HepG2 (cell line): ENCODE measurements around the gene INPP5K. TPM values are rescaled to one million over a fixed set of nuclear protein-coding genes. Genes with fewer than 3 reads are reported as not detected.

Experiments used
- ARID3A ChIP-seq: IDR thresholded peaks from 2 replicates; pipeline ENCODE4 v1.6.1; 2012; ENCODE audit warnings: low read depth, low read length, improper control_type of control experiment
- GATAD2A ChIP-seq: IDR thresholded peaks from 2 replicates; pipeline ENCODE4 v1.6.1; 2016
- MAF1 ChIP-seq: sonication (generic); formaldehyde crosslinking; IDR thresholded peaks from 2 replicates; pipeline ENCODE4 v1.5.0; 2020; ENCODE audit warnings: missing genetic modification reagents, borderline replicate concordance
- MEIS1 ChIP-seq: sonication (generic); formaldehyde crosslinking; IDR thresholded peaks from 2 replicates; pipeline ENCODE4 v1.9.0; 2021; ENCODE audit warnings: mild to moderate bottlenecking, missing genetic modification reagents, moderate library complexity, borderline replicate concordance
- NFATC3 ChIP-seq: sonication (generic); formaldehyde crosslinking; IDR thresholded peaks from 2 replicates; pipeline ENCODE4 v1.5.1; 2020; ENCODE audit warnings: mild to moderate bottlenecking, missing genetic modification reagents
- SP4 ChIP-seq: sonication (generic); formaldehyde crosslinking; IDR thresholded peaks from 2 replicates; pipeline ENCODE4 v1.8.1; 2023; ENCODE audit warnings: mild to moderate bottlenecking, missing genetic modification reagents
- TRAFD1 ChIP-seq: sonication (generic); formaldehyde crosslinking; IDR thresholded peaks from 2 replicates; pipeline ENCODE4 v1.5.1; 2020; ENCODE audit warnings: missing genetic modification reagents, mild to moderate bottlenecking, borderline replicate concordance
- TRIM24 ChIP-seq: sonication (generic); formaldehyde crosslinking; IDR thresholded peaks from 2 replicates; pipeline ENCODE4 v1.8.0; 2022; ENCODE audit warnings: mild to moderate bottlenecking, missing genetic modification reagents
- UBTF ChIP-seq: sonication (generic); formaldehyde crosslinking; IDR thresholded peaks from 2 replicates; pipeline ENCODE4 v1.4.0; 2020; ENCODE audit warnings: mild to moderate bottlenecking, missing genetic modification reagents
- ZFY ChIP-seq: sonication (generic); formaldehyde crosslinking; IDR thresholded peaks from 2 replicates; pipeline ENCODE4 v1.4.0; 2020; ENCODE audit warnings: missing genetic modification reagents
- ZNF615 ChIP-seq: sonication (generic); formaldehyde crosslinking; IDR thresholded peaks from 2 replicates; pipeline ENCODE4 v1.5.0; 2020; ENCODE audit warnings: mild to moderate bottlenecking, missing genetic modification reagents, borderline replicate concordance
- ZNF713 ChIP-seq: sonication (generic); formaldehyde crosslinking; IDR thresholded peaks from 2 replicates; pipeline ENCODE4 v1.4.0; 2020; ENCODE audit warnings: mild to moderate bottlenecking, missing genetic modification reagents
- ZNF766 ChIP-seq: sonication (generic); formaldehyde crosslinking; IDR thresholded peaks from 2 replicates; pipeline ENCODE4 v1.5.0; 2020; ENCODE audit warnings: missing genetic modification reagents, borderline replicate concordance
- polyA plus RNA-seq, 8 experiments: library from polyadenylated mRNA; depleted of rRNA in 3 of 8; stranded (reverse) in 7 of 8; unstranded in 1 of 8; fragments of >200 nt; fragmentation: Illumina TruSeq in 4 of 8; extraction: Trizol in 4 of 8; gene quantifications; 2 replicates each; pipeline versions ENCODE4 v1.2.1 to v1.2.3, GENCODE V29; 2011 to 2016; ENCODE audit warnings: low read depth in 4 of 8, missing spikeins in 1 of 8, mixed read lengths in 1 of 8; ENCODE audit not compliant: insufficient read depth in 1 of 8
- total RNA-seq, 5 experiments: library from RNA; depleted of rRNA; stranded (reverse); fragments of >200 nt; fragmentation: Illumina TruSeq; extraction: Trizol; gene quantifications; 2 replicates each; pipeline ENCODE4 v1.2.3, GENCODE V29; 2016; ENCODE audit warnings: low read depth in 1 of 5
- TF ChIP-seq, protein P1 (sequence below): sonication (generic); formaldehyde crosslinking; IDR thresholded peaks from 2 replicates; pipeline ENCODE4 v1.8.0; 2022; ENCODE audit warnings: mild to moderate bottlenecking, missing genetic modification reagents; ENCODE audit not compliant: insufficient replicate concordance
- TF ChIP-seq, protein P2 (sequence below): IDR thresholded peaks from 2 replicates; pipeline ENCODE4 v1.6.1; 2016; ENCODE audit warnings: low read depth, borderline replicate concordance
- TF ChIP-seq, protein P3 (sequence below): sonication (generic); formaldehyde crosslinking; IDR thresholded peaks from 2 replicates; pipeline ENCODE4 v1.5.1; 2020; ENCODE audit warnings: missing genetic modification reagents, mild to moderate bottlenecking, borderline replicate concordance
- TF ChIP-seq, protein P4 (sequence below): sonication (generic); formaldehyde crosslinking; IDR thresholded peaks from 2 replicates; pipeline ENCODE4 v1.8.0; 2022; ENCODE audit warnings: missing genetic modification reagents, mild to moderate bottlenecking, inconsistent platforms, borderline replicate concordance

The INPP5K gene
- total and polyA plus RNA-seq, 2 of the 13 experiments (the other 11 are each of a cell fraction or from before 2014, with no cell fraction given): 4.8 to 9.6 TPM

GRCh38 chr17:1490643-1491442 lies 25.6 kb downstream of the INPP5K start (continued):
- TF ChIP-seq UBTF (CRISPR knock-in tag): peak; percentile 58; the same call in 1 of the 2 replicates
- TF ChIP-seq, protein P1, sequence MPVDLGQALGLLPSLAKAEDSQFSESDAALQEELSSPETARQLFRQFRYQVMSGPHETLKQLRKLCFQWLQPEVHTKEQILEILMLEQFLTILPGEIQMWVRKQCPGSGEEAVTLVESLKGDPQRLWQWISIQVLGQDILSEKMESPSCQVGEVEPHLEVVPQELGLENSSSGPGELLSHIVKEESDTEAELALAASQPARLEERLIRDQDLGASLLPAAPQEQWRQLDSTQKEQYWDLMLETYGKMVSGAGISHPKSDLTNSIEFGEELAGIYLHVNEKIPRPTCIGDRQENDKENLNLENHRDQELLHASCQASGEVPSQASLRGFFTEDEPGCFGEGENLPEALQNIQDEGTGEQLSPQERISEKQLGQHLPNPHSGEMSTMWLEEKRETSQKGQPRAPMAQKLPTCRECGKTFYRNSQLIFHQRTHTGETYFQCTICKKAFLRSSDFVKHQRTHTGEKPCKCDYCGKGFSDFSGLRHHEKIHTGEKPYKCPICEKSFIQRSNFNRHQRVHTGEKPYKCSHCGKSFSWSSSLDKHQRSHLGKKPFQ (CRISPR knock-in tag): no peak
- no peak for TF ChIP-seq MEIS1 (CRISPR knock-in tag)
- no peak for TF ChIP-seq ZNF615 (CRISPR knock-in tag)
- TF ChIP-seq, protein P2, sequence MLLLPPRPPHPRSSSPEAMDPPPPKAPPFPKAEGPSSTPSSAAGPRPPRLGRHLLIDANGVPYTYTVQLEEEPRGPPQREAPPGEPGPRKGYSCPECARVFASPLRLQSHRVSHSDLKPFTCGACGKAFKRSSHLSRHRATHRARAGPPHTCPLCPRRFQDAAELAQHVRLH (CRISPR knock-in tag): 0 out of 2 replicates have a peak, but pooled peaks have one; percentile 22
- no peak for TF ChIP-seq ARID3A
- TF ChIP-seq TRIM24 (CRISPR knock-in tag): no peak
- peak; percentile 73 for TF ChIP-seq SP4 (CRISPR knock-in tag)
- TF ChIP-seq MAF1 (CRISPR knock-in tag): no peak
- TF ChIP-seq ZFY (CRISPR knock-in tag): peak; percentile 56; the same call in 1 of the 2 replicates
- no peak for TF ChIP-seq ZNF713 (CRISPR knock-in tag)
- TF ChIP-seq NFATC3: no peak
- TF ChIP-seq ZNF766 (CRISPR knock-in tag): no peak
- TF ChIP-seq, protein P3, sequence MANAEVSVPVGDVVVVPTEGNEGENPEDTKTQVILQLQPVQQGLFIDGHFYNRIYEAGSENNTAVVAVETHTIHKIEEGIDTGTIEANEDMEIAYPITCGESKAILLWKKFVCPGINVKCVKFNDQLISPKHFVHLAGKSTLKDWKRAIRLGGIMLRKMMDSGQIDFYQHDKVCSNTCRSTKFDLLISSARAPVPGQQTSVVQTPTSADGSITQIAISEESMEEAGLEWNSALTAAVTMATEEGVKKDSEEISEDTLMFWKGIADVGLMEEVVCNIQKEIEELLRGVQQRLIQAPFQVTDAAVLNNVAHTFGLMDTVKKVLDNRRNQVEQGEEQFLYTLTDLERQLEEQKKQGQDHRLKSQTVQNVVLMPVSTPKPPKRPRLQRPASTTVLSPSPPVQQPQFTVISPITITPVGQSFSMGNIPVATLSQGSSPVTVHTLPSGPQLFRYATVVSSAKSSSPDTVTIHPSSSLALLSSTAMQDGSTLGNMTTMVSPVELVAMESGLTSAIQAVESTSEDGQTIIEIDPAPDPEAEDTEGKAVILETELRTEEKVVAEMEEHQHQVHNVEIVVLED (CRISPR knock-in tag): peak; percentile 61; the same call in 1 of the 2 replicates
- TF ChIP-seq, protein P4, sequence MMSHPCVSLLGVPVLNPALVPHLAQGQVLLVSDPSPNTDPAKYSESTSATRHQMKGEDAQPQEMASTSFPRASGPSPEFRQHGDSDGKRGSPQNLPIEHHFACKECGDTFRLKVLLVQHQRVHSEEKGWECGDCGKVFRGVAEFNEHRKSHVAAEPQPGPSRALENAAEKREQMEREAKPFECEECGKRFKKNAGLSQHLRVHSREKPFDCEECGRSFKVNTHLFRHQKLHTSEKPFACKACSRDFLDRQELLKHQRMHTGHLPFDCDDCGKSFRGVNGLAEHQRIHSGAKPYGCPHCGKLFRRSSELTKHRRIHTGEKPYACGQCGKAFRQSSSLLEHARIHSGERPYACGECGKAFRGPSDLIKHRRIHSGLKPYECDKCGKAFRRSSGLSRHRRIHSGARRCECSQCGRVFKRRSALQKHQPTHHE: no peak
- no peak for TF ChIP-seq GATAD2A (CRISPR knock-in tag)
- TF ChIP-seq TRAFD1 (CRISPR knock-in tag): no peak
